ENCODE results near the gene CEP72.
"Not testable (repeated sequence)": the region's sequence is repeated elsewhere in the genome, so short reads cannot be mapped to it uniquely, and the experiment has no call there.

Gene CEP72

GRCh38 chr5:673831-674629 is 61.9 kb downstream of the CEP72 start:
- DNase-seq = peak; percentile 19

DNA sequence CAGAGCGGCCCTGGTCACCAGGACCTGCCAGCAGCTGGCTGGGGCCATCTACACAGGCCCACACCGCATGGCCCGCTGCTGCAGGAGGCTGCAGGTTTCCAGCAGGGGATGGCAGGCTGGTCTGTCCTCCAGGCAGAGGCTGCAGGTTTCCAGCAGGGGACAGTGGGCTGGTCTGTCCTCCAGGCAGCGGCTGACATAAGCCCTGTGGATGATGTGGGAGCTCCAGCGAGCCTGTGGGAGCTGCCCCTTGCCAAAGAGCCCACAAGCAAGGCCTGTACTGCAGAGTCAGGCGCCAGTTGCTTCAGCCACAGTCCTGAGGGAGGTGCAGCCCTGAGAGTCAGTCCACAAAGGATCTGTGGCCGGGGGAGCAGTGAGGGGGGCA is 62.5 kb downstream of the CEP72 start:
- peak; percentile 27 for DNase-seq

- no peak for DNase-seq
Measured at GRCh38 chr5:675111-675870, 63.2 kb downstream of the CEP72 start.

- DNase-seq = no peak
Measured at GRCh38 chr5:675871-676698, 63.9 kb downstream of the CEP72 start.

DNA sequence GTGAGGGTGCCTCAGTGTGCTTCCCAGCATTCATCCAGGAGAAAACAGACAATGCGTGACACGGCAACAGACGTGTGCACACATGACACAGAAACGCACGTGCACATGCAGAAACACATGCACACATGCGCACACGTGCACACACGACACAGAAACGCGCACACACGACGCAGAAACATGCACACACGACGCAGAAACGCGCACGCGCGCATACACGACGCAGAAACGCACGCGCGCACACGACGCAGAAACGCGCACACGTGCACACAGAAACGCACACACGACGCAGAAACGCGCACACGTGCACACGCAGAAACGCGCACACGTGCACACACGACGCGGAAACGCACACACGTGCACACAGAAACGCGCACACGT is 64.5 kb downstream of the CEP72 start:
- DNase-seq = no peak

DNA sequence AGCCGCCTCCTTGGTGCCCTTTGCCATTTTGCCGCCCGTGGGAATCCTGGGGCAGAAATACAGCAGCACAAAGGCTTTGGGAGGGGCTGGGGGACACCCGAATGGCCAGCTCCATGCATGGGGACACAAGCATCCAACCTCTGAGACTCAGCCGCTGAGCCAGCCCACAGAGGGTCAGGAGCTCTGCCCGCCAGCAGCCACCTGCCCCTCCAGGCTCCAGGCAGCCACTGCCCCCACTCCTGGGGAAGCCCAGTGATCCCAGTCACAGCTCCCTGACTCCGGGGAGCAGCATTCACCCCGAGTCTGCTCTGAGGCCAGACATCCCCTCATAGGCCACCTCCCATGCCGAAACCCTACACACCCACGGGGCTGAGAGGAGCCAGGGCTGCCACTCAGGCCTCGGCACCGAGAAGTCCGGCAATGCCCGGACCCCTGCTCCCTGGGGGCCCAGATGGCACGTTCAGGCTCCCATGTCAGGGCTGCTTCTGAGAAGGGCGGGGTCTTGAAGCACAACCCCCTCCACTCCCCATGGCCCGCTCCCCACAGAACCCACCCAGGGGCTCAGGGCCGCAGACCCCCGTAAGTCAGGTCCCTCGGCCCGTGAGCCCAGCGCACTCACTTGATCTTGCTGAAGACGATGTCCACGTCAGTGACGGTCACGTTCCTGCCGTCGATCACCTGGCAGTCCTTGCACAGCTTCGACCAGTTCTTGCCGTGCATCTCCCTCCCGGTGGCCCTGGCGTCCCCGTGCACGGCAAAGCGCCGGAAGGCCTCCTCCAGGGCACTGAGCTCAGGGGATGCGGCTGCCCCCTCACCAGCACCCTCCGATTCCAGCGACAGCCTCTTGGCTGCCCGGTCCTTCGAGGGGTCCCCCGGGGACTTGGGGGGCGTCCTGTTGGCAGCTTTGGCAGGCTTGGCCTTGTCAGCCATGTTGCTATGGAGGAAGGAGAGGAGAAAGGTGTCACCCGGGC is 65.3 kb downstream of the CEP72 start:
- DNase-seq = no peak

GRCh38 chr5:678521-678920 is 66.4 kb downstream of the CEP72 start:
- not testable (repeated sequence) for DNase-seq

DNA sequence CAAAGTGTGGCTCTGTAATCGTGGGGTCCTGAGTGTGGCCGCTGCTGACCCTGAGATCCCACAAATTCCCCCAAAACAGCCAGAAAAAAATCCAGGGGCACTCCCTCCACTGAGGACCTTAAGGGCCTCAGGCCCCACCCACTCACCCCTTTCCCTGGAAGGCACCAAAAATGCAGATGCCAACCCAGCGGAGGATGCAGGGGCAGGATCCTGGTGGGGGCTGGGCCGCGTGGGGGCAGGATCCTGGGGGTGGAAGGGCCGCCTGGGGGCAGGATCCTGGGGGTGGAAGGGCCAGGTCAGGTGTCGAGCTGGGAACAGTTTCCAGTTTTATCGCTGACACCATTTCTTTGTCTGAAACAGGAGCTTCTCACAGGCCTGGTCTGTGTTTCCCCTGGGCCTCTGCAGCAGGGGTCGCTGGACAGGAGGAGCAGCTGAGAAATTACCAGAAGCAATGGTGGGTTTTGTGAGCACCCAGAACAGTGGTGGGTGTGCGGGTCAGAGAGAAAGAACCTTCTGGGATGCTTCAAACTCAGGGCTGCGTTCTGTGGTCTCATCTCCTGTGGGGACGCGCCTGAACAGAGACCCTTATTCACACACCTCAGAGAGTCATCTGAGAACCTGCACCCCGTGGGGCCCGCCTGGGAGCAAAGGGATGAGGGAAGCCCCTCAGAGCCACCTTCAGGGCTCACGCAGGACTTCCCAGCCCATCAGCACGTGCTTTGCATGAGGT is 67.2 kb downstream of the CEP72 start:
- DNase-seq = not testable (repeated sequence)

DNA sequence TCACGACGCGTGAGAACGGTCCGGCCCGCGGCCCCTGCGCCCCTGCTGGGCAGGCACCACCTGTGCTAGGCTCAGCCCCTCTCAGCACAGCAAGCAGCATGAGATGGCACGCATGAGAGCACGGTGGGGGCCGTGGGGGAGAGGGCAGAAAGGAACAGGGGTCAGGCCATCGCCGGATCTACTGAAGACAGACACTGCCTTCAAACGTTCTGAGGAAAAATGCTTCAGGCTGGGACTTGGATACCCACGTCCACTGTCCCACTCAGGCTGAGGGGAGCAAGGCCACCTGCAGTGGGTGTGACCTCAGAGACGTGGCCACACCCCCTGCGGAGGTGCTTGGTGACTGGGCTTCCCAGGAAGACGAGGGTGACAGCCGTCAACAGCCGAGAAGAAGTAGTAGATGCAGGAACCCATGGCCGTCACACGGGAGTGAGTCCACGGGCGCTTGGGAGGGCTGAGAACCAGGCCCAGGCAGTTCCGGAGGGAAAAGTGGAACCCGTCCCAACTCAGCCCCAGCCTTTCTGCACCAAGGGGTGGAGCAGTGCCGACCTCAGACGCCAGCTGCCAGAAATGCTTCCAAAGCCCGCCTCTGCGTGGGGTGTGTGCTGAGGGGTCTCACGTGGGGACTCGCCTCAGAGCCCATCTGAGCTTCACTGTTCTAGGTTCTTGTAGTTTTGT is 68.1 kb downstream of the CEP72 start:
- DNase-seq = not testable (repeated sequence)

GRCh38 chr5:680836-681235 is 68.7 kb downstream of the CEP72 start:
- not testable (repeated sequence) for DNase-seq

GRCh38 chr5:681317-682191 is 69.4 kb downstream of the CEP72 start:
- DNase-seq = not testable (repeated sequence)

GRCh38 chr5:682216-682615 is 70.1 kb downstream of the CEP72 start:
- not testable (repeated sequence) for DNase-seq

- DNase-seq = not testable (repeated sequence)
Measured at GRCh38 chr5:682651-683358, 70.7 kb downstream of the CEP72 start.

GRCh38 chr5:683551-684481 is 71.7 kb downstream of the CEP72 start:
- DNase-seq = no peak

DNA sequence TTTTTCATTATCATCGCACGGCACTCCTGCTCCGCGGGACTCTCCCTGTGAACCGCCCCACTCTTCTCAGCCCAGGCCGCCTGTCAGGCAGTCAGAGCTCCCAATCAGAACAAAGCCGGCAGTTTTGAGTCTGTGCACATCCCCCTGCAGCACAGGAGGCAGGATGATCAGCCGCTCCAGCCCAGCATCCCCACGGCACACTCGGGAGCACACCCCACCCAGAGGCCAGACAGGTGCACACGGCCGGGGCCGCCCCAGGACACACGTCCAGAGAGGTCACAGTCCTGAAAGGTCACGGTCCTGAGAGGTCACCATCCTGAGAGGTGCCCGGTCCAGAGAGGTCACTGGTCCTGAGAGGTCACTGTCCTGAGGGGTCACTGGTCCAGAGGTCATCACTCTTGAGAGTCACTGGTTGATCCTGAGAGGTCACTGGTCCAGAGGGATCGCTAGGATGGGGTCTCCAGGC is 72.6 kb downstream of the CEP72 start:
- DNase-seq = no peak

DNA sequence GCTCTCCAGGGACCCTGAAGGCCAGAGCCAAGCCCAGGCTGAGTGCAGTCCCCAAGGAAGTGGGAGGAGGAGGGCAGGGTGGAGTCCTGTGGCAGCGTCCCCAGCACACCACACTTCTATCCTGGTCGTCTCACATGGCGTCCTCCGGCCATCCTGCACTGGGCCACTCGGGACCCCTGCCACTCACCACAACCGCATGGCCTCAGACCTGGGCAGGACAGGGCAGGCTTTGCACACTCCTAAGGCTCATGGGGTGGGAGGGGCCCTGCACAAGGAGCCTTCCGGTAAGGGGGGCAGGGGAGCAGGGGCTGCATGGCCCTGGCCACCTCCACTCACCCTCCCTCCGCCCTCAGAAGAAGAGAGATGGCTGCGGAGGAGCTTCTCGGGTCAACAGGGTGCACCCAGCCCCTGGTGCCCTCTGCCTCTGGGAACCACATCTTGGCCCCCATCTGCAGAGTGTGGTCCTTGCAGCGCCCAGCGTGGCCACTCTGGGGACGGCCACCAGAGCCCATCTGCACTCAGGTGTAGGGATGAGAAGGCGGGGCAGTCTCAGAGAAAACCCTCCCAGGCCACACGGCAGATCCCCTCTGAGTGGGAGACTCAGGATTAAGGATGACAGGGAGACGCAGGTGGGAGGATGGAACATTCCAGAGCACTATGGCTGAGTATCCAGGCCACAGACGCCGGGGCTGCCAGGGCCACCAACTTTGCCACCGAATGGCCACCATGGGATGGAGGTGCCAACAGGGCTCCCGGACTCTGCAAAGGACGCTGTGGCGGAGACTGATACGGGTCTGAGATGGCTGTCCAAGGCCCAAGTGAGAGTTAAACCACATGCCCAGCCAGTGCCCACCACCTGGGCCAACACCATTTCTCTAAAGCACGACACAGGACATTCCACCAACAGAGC is 73.4 kb downstream of the CEP72 start:
- no peak for DNase-seq

DNA sequence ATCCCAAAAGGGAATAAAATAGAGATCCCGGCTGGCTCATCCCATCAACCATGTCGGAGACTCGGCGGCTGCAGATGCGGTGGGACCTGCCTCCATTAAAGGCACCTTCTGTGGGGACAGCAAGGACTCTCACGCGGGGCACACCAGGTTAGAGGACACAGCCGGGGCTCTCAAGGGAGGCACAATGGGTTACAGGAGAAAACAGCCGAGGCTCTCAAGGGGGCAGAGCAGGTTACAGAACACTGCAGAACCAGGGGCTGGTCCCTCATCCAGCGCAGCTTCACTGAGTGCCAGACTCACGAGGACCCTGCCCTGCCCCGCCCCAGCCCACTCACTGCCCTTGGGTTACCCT is 74.0 kb downstream of the CEP72 start:
- not testable (repeated sequence) for DNase-seq

Data from NCI-H82 (cell line).